Activated naive CD4-positive, alpha-beta T cell treated with anti-CD3 and anti-CD28 coated beads for 36 hours (primary cell): ENCODE measurements around the gene ERBB4. TPM values are rescaled to one million over a fixed set of nuclear protein-coding genes. Genes with fewer than 3 reads are reported as not detected.
"Not testable (repeated sequence)": the region's sequence is repeated elsewhere in the genome, so short reads cannot be mapped to it uniquely, and the experiment has no call there.

ENCODE experiments used
- CTCF ChIA-PET: fragments of 350-600 bp; sonication (Branson Sonifier 250); formaldehyde crosslinking; loops from one replicate; lab custom pipeline; 2021; ENCODE audit warnings: antibody characterized with exemption; lab: Charles Lee
- DNase-seq: peaks from one replicate; pipeline ENCODE4 v3.0.0-alpha.2; 2020
- H3K27ac Mint-ChIP-seq: one replicate; pipeline ENCODE4 v1.8.0; 2021; ENCODE audit warnings: mild to moderate bottlenecking, mixed read lengths
- H3K27me3 Mint-ChIP-seq: one replicate; pipeline ENCODE4 v1.8.0; 2021; ENCODE audit warnings: low read depth, mixed read lengths
- H3K36me3 Mint-ChIP-seq: one replicate; pipeline ENCODE4 v1.8.0; 2021; ENCODE audit warnings: low read depth, mixed read lengths
- H3K4me1 Mint-ChIP-seq: one replicate; pipeline ENCODE4 v1.8.0; 2021; ENCODE audit warnings: low read depth, mixed read lengths
- H3K4me3 Mint-ChIP-seq: one replicate; pipeline ENCODE4 v1.8.0; 2021; ENCODE audit warnings: mild to moderate bottlenecking, moderate library complexity, mixed read lengths
- H3K9me3 Mint-ChIP-seq: one replicate; pipeline ENCODE4 v1.8.0; 2021; ENCODE audit warnings: mixed read lengths
- intact Hi-C: fragments of 100-400 bp; cut with micrococcal nuclease; formaldehyde crosslinking; loops from one replicate; pipeline ENCODE4 v1.15.1; 2023
- total RNA-seq, 2 experiments: library from RNA; stranded (reverse); gene quantifications; one replicate each; pipeline ENCODE4 v1.2.3, GENCODE V29; 2021

Gene ERBB4
- total RNA-seq, 2 experiments from 2014 or later = not detected

- Mint-ChIP-seq H3K36me3 (no peaks in the 10 kb centered on the region), H3K9me3 (no peaks in the 10 kb centered on the region), H3K27ac (no peak overlapping the region), H3K4me3 (no peak overlapping the region), H3K4me1 (no peaks in the 10 kb centered on the region), H3K27me3 (no peaks in the 10 kb centered on the region)
- DNase-seq = no peak
- intact Hi-C loops = no loop called here
- CTCF ChIA-PET = no interaction called here
These were observed 289.2 kb downstream of the ERBB4 start for GRCh38 chr2:212249451-212249850.

- intact Hi-C loops = no loop called here
- no peaks in the 10 kb centered on the region for H3K27me3 Mint-ChIP-seq
- H3K27ac Mint-ChIP-seq = no peak overlapping the region
These were observed 292.7 kb downstream of the ERBB4 start for GRCh38 chr2:212245880-212246279.

GRCh38 chr2:212242724-212243123, 295.9 kb downstream of the ERBB4 start:
- intact Hi-C loops = no loop called here
- CTCF ChIA-PET = no interaction called here
- H3K4me1 Mint-ChIP-seq = no peaks in the 10 kb centered on the region

More at GRCh38 chr2:212245880-212246279, 292.7 kb downstream of the ERBB4 start:
- Mint-ChIP-seq H3K9me3 (no peaks in the 10 kb centered on the region), H3K4me1 (no peaks in the 10 kb centered on the region), H3K4me3 (no peak overlapping the region), H3K36me3 (no peaks in the 10 kb centered on the region)
- CTCF ChIA-PET = no interaction called here
- DNase-seq = no peak

GRCh38 chr2:212238152-212238551, 300.4 kb downstream of the ERBB4 start:
- CTCF ChIA-PET = not testable (repeated sequence)

More at GRCh38 chr2:212242724-212243123, 295.9 kb downstream of the ERBB4 start:
- H3K9me3 Mint-ChIP-seq = no peaks in the 10 kb centered on the region
- H3K36me3 Mint-ChIP-seq = no peaks in the 10 kb centered on the region
- no peak overlapping the region for H3K4me3 Mint-ChIP-seq
- H3K27ac Mint-ChIP-seq = no peak overlapping the region
- no peak for DNase-seq
- H3K27me3 Mint-ChIP-seq = no peaks in the 10 kb centered on the region

GRCh38 chr2:212237350-212238095, 301.1 kb downstream of the ERBB4 start:
- CTCF ChIA-PET = no interaction called here
- no peaks in the 10 kb centered on the region for H3K27me3 Mint-ChIP-seq
- no peak for DNase-seq

More at GRCh38 chr2:212238152-212238551, 300.4 kb downstream of the ERBB4 start:
- DNase-seq, H3K4me3 Mint-ChIP-seq, H3K27ac Mint-ChIP-seq, H3K4me1 Mint-ChIP-seq, intact Hi-C loops, H3K27me3 Mint-ChIP-seq, H3K9me3 Mint-ChIP-seq, H3K36me3 Mint-ChIP-seq: not testable (repeated sequence)

GRCh38 chr2:212228743-212229171, 309.8 kb downstream of the ERBB4 start:
- H3K36me3 Mint-ChIP-seq = no peaks in the 10 kb centered on the region
- no peaks in the 10 kb centered on the region for H3K4me1 Mint-ChIP-seq
- intact Hi-C loops = no loop called here
- H3K4me3 Mint-ChIP-seq = no peak overlapping the region
- no peak for DNase-seq
- peaks cover 4% of the 10 kb centered on the region for H3K9me3 Mint-ChIP-seq
- H3K27me3 Mint-ChIP-seq = no peaks in the 10 kb centered on the region
- no peak overlapping the region for H3K27ac Mint-ChIP-seq
- CTCF ChIA-PET = no interaction called here

More at GRCh38 chr2:212237350-212238095, 301.1 kb downstream of the ERBB4 start:
- Mint-ChIP-seq H3K27ac (no peak overlapping the region), H3K9me3 (peaks cover 5% of the 10 kb centered on the region), H3K36me3 (no peaks in the 10 kb centered on the region), H3K4me1 (no peaks in the 10 kb centered on the region), H3K4me3 (no peak overlapping the region)
- intact Hi-C loops = no loop called here

GRCh38 chr2:212227755-212228154, 310.8 kb downstream of the ERBB4 start:
- no peaks in the 10 kb centered on the region for H3K27me3 Mint-ChIP-seq
- no peaks in the 10 kb centered on the region for H3K4me1 Mint-ChIP-seq
- no peaks in the 10 kb centered on the region for H3K36me3 Mint-ChIP-seq
- no peak overlapping the region for H3K27ac Mint-ChIP-seq
- no peak for DNase-seq
- intact Hi-C loops = no loop called here
- peaks cover 4% of the 10 kb centered on the region for H3K9me3 Mint-ChIP-seq
- H3K4me3 Mint-ChIP-seq = no peak overlapping the region
- CTCF ChIA-PET = interaction anchor here (0.7 kb wide), 1 partner anchor 492 kb away, joined by 4 read pairs; no protein-coding TSS in a partner anchor

- Mint-ChIP-seq H3K36me3 (no peaks in the 10 kb centered on the region), H3K27ac (no peak overlapping the region), H3K27me3 (no peaks in the 10 kb centered on the region), H3K4me3 (no peak overlapping the region), H3K9me3 (peaks cover 4% of the 10 kb centered on the region), H3K4me1 (no peaks in the 10 kb centered on the region)
- intact Hi-C loops = no loop called here
- CTCF ChIA-PET = interaction anchor here (0.6 kb wide), 1 partner anchor 32 kb away, joined by 3 read pairs; no protein-coding TSS in a partner anchor
- DNase-seq = no peak
These were observed 312.5 kb downstream of the ERBB4 start for GRCh38 chr2:212226114-212226513.

- no peaks in the 10 kb centered on the region for H3K9me3 Mint-ChIP-seq
- no peak for DNase-seq
- H3K4me3 Mint-ChIP-seq = no peak overlapping the region
- H3K27ac Mint-ChIP-seq = no peak overlapping the region
- no peaks in the 10 kb centered on the region for H3K4me1 Mint-ChIP-seq
- CTCF ChIA-PET = no interaction called here
- no peaks in the 10 kb centered on the region for H3K36me3 Mint-ChIP-seq
- intact Hi-C loops = no loop called here
- no peaks in the 10 kb centered on the region for H3K27me3 Mint-ChIP-seq
These were observed 314.9 kb downstream of the ERBB4 start for GRCh38 chr2:212223696-212224095.

GRCh38 chr2:212213191-212213590, 325.4 kb downstream of the ERBB4 start:
- intact Hi-C loops = no loop called here
- Mint-ChIP-seq H3K27ac (no peak overlapping the region), H3K36me3 (no peaks in the 10 kb centered on the region), H3K4me3 (no peak overlapping the region), H3K9me3 (peaks cover 3% of the 10 kb centered on the region), H3K4me1 (no peaks in the 10 kb centered on the region), H3K27me3 (no peaks in the 10 kb centered on the region)
- no peak for DNase-seq
- CTCF ChIA-PET = no interaction called here

- Mint-ChIP-seq H3K36me3 (no peaks in the 10 kb centered on the region), H3K9me3 (peaks cover 3% of the 10 kb centered on the region), H3K4me1 (no peaks in the 10 kb centered on the region), H3K27ac (no peak overlapping the region), H3K27me3 (no peaks in the 10 kb centered on the region), H3K4me3 (no peak overlapping the region)
- no peak for DNase-seq
- intact Hi-C loops = no loop called here
- CTCF ChIA-PET = no interaction called here
These were observed 330.1 kb downstream of the ERBB4 start for GRCh38 chr2:212208467-212208866.

GRCh38 chr2:212197776-212198175, 340.8 kb downstream of the ERBB4 start:
- H3K4me3 Mint-ChIP-seq = no peak overlapping the region
- intact Hi-C loops = no loop called here
- H3K27ac Mint-ChIP-seq = no peak overlapping the region
- H3K27me3 Mint-ChIP-seq = no peaks in the 10 kb centered on the region
- H3K9me3 Mint-ChIP-seq = no peaks in the 10 kb centered on the region
- H3K4me1 Mint-ChIP-seq = no peaks in the 10 kb centered on the region
- H3K36me3 Mint-ChIP-seq = no peaks in the 10 kb centered on the region
- DNase-seq = no peak
- CTCF ChIA-PET = no interaction called here

- CTCF ChIA-PET = no interaction called here
- H3K27ac Mint-ChIP-seq = no peak overlapping the region
- H3K9me3 Mint-ChIP-seq = no peaks in the 10 kb centered on the region
- H3K36me3 Mint-ChIP-seq = no peaks in the 10 kb centered on the region
- H3K27me3 Mint-ChIP-seq = no peaks in the 10 kb centered on the region
- H3K4me1 Mint-ChIP-seq = no peaks in the 10 kb centered on the region
- intact Hi-C loops = no loop called here
- no peak for DNase-seq
- H3K4me3 Mint-ChIP-seq = no peak overlapping the region
These were observed 343.0 kb downstream of the ERBB4 start for GRCh38 chr2:212195626-212196025.
